Iris pigment epithelial cell (primary cell): ENCODE results near the gene ARHGEF16.
A peak's percentile ranks its signal among the peaks of the same experiment; 100 is the strongest.

Experiments used
- DNase-seq: peaks from one replicate; pipeline ENCODE4 v3.0.0-alpha.2; 2011; ENCODE audit warnings: low read depth

Gene ARHGEF16

DNA sequence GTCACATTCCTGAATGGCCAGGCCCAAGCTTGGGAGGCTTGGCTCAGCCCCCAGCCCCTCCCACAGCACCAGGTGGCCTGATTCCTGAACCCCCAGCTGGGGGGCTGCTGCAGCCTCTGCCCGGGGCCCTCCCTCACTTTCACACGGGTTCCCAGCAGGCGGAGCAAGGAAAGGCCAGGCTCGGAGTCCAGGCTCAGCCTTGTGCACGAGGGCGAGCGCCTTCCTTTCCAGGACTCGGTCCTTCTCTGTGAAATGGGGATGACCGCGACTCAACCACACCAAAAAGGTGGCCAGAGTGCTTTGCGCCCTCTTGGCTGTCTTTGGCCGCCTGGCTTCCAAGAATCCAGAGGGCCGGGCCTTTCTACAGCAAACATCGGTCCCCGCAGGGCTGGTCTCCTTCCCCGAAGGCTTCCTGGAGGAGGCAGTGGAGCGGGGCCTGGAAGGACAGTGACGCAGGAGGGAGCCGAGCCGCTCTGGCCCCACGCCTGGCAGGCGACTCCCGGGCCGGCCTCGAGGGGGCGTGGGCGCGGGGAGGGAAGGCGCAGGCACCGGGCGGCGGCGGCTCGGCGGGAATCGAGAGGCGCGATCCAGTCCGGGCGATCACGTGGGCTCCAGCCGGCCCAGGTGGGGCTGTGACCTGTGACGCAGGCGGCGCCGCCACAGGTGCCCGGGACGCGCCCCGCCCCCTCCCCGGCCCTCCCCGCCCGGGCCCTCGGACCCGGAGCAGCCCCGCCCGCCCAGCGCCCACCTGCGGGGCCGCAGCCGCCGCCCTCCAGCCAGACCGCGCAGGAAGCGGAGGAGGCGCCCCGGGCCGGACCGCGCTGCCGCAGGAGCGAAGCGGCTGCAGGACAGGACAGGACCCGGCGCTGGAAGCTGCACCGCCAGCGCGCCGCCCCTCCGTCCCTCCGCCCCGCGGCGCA lies at the start of gene ARHGEF16:
Gene ARHGEF16 (plus strand): TSS at position 775 of the 920 bp plus-strand sequence. CDS start 8,420 bp downstream, outside the sequence.
- peak; percentile 25 for DNase-seq

DNA sequence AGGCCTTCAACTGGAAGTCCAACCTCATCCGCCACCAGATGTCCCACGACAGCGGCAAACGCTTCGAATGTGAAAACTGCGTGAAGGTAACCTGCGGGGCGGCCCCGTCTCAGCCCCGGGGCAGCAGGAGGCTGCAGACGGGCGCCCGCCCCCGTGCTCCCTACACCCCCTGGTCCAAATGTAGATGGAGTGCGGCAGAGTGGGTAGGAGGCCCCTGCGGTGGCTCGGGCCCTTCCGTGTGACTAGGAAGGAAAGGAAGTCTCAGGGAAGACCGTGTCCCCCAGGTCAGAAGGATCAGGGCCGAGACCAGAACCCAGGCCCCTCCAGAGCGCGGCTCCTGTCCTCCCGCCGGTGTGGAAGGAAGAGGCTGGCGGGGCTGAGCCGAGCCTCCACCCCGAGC lies 49.7 kb upstream of the ARHGEF16 start:
- no peak for DNase-seq

DNA sequence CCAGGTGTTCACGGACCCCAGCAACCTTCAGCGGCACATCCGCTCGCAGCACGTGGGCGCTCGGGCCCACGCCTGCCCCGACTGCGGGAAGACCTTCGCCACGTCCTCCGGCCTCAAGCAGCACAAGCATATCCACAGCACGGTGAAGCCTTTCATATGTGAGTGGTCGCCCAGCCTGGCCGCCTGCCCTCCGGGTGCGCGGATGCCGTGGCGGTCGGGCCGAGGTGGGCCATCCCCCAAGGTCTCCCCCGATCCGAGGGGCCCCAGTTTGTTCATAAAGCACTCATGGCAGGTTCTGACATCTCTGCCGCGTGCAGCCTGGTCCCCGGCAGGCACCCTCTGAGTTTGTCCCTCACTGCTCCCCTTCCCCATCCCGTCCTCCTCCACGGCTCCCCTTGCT lies 49.0 kb upstream of the ARHGEF16 start:
- no peak for DNase-seq

DNA sequence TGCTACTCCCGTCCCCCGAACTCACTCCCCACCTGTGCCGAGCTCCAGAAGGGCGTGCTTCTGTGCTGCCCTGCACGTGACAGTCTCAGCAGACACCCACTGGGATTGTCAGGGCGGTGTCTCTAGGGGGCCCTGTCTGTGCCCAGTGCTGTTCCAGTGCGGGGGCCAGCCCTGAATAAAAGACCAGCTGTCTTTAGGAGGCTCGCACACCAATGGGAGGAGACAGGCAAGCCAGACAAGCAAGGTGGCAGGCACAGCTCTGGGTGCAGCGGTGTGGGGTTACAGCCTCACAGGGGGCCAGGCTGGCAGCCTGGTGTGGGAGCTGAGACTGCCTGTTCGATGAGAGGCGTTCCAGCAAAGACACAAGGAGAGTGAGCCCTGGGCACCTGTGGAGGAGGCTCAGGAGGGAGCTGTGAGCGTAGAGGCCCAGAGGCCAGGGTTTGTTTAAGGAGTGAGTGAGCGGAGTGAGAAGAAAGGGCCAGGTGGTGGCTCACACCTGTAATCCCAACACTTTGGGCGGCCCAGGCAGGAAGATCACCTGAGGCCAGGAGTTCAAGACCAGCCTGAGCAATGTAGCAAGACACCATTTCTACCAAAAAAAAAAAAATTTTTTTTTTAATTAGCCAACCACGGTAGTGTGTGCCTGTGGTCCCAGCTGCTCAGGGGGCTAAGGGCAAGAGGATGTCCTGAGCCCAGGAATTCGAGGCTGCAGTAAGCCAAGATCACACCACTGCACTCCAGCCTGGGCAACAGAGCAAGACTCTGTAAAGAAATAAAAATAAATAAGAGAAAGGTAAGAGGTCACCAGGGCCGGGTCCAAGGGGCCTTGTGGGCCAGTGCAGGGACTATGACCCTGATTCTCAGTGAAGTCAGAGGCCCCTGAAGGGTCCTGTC lies 48.2 kb upstream of the ARHGEF16 start:
- no peak for DNase-seq

DNA sequence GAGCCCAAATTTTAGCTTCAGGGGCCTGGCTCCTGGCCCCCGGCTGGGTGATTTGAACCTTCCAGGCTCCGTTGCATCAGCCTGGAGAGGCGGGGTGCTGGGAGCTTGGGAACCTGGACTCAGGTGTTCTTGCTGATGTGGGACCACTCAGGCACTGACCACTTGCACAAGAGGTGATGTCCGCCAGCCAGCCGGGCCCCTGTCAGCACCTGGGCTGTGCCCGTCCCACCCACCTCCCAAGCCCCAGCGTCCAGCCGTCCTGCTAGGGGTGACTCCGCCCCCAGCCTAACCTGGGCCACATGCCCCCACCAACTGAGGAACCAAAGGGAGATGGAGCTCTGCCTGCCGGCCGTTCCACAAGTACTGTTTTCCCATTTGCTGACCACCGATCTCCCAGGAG lies 47.4 kb upstream of the ARHGEF16 start:
- DNase-seq = no peak

DNA sequence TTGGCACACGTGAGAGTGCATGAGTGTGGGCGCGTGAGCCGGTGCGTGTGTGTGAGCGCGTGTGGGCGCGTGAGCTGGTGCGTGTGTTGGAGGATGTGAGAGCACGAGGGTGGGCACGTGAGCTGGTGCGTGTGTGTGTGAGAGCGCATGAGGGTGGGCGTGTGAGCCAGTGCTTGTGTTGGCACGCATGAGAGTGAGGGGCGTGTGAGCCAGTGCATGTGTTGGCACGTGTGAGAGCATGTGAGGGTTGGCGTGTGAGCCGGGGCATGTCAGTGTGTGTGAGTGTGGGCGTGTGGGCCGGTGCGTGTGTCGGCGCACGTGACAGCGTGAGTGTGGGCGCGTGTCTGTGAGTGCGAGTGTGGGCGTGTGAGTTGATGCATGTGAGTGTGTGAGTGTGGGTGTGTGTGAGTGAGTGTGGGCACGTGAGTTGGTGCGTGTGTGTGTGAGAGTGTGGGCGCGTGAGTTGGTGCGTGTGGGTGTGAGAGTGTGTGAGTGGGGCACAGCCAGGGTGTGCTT lies 45.7 kb upstream of the ARHGEF16 start:
- DNase-seq = no peak

DNA sequence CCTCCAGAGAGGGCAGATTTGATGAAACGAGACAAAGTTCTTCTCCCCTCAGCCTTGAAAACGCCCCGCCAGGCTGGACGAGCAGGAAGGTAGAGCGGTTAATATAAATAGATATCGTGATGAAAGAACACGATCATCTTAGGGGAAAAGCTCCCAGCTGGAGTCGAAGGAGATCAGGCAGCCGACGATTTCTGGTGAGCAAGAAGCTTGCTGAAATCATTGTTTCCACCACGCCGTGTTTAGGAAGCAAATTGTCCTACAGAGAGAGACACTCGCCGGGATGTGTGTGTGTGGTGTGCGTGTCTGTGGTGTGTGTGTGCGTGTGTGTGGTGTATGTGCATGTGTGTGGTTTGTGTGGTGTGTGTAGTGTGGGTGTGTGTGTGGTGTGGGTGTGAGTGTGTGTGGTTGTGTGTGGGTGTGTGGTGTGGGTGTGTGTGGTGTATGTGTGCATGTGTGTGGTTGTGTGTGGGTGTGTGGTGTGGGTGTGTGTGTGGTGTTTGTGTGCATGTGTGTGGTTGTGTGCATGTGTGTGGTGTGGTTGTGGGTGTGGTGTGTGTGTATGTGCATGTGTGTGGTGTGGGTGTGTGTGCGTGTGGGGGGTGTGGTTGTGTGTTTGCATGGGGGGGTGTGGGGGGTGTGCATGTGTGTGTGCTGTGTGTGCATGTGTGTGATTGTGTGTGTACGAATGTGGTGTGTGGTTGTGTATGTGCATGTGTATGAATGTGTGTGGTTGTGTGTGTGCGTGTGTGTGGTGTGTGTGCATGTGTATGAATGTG lies 44.9 kb upstream of the ARHGEF16 start:
- no peak for DNase-seq

DNA sequence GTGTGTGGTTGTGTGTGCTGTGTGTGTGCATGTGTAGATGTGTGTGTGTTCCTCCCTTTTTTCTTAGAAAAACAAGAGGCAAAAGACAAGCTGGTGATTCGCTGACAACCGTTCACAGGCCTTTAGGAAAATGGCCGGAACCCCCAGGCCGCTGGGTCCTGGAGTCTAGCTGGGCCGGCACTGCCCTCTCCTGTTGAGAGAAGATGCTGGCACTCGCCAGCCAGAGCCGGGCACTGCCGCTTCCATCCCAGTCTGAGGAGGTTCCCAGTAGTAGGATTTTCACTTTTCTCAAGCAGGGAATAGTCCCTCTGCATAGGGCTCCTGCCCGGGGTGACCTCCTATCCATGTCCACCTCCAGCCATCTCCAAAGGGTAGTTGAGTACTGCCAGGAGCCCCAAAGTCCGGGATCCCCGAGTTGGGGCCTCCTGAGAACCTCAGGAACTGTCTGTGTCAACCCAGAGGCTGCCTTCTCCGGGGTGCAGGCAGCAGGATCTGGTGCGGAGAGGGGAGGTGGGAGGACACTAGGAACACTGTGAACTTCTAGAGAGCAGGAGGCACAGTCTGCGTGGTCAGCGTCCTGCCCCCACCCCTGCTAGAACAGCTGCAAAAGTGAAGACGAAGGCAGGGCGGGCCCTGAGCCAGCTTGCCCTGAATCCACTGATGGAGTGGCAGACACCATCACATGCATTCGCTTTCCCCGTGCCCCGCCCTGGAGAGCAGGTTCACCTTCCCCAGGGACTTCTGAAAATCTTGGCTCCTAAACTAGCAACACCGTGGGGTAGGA lies 44.1 kb upstream of the ARHGEF16 start:
- DNase-seq = peak; percentile 55

DNA sequence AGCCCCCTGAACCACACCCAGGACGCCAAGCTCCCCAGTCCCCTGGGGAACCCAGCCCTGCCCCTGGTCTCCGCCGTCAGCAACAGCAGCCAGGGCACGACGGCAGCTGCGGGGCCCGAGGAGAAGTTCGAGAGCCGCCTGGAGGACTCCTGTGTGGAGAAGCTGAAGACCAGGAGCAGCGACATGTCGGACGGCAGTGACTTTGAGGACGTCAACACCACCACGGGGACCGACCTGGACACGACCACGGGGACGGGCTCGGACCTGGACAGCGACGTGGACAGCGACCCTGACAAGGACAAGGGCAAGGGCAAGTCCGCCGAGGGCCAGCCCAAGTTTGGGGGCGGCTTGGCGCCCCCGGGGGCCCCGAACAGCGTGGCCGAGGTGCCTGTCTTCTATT lies 42.7 kb upstream of the ARHGEF16 start:
- DNase-seq = no peak

DNA sequence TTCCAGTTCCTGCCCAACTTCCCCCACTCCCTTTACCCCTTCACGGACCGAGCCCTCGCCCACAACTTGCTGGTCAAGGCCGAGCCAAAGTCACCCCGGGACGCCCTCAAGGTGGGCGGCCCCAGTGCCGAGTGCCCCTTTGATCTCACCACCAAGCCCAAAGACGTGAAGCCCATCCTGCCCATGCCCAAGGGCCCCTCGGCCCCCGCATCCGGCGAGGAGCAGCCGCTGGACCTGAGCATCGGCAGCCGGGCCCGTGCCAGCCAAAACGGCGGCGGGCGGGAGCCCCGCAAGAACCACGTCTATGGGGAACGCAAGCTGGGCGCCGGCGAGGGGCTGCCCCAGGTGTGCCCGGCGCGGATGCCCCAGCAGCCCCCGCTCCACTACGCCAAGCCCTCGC lies 42.1 kb upstream of the ARHGEF16 start:
- no peak for DNase-seq

DNA sequence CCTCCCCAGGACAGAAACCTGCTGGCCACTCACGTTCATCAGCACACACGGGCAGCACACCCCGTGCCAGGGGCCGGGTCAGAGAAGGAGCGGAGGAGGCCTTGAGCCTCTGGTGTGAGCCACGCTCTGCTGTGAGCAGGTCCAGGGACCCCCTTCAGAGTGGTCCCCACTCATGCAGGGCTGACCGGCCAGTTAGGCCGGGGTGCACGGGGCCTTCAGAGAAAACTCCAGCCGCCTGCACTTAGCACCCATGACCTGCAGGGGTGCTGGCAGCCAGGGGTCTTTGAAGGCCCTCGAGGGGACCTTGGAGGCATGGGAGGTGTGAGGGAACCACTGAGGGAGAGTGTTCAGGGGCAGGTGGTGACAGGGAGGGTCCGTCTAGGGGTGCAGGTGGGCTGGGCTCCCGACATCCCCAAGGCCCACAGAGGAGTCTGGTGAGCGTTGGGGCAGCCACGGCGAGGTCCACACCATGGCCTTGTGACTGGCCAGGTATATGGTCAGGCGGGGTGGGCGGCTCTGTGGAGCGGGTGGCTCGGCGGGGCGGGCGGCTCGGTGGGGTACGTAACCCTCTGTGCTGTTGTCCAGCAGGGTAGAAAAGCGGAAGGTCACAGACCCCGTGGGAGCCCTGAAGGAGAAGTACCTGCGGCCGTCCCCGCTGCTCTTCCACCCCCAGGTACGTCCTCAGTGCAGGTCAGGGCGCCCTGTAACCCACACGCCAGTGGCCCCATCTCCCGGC lies 40.3 kb upstream of the ARHGEF16 start:
- no peak for DNase-seq

DNA sequence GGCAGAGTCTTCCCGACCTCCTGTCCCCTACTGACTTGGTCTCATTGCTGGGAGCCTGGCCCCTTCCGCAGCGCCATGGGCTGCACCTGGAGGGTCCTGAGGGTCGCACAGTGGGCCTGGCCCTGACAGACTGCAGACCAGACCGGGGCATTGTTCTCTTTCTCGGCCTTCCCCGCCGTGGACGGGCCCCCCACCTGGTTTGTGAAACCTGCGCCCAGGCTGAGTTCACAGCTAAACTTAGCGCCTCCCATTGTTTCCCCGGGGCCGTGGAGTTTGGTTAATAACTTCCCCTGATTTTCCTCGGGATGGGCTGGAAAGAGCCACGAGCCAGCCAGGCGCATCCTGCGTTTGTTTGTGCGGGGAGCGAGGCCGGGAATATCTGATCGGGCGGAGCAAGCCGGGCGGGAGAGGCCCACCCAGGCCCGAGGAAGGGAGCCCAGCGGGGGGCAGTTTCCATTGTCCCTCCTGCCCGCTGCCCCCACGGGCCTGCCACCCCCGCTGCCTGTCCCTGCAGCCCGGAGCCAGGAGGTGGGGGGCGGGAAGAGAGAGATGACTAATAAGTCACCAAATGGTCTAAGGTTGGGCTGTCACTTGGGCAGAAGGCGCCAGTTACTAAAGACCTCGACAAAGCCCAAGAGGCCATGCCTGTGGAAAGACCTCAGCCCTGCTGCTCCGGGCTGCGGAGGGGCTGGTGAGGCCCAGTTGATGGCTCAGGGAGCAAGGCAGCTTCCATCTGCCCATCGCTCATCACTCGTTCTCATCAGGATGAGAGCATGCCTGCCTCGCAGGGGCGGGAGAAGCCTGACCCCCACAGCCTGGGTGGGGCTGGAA lies 39.0 kb upstream of the ARHGEF16 start:
- DNase-seq = no peak

DNA sequence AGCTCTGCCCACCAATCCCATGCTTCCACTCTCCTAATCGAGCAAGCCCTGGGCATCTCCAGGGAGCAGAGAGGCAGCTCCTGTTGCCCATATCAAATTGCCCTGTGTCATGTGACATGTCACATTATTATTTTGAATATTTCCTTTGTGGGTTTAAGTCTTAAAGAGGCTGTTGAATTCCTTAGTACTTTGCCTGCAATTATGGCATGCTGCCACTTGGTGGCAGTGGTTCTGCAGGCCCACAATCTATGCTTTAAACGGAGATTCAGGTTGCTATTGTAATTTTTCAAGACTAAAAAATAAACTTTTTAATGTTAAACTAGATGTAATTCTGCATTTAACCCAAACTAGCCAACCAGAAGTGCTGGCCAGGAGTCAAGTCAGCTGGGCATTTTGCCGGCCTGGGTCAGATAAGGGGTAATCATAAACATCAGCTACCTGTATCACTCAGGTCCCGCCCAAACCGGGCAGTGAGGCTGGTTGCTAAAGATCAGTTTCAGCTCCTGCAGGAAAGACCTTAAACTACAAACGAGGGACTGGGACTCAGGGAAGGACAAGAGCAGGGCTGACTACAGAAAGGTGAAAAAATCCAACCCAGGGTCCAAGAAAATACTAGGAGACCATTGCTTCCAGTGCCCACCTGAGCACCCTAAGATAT lies 37.3 kb upstream of the ARHGEF16 start:
- DNase-seq = no peak

DNA sequence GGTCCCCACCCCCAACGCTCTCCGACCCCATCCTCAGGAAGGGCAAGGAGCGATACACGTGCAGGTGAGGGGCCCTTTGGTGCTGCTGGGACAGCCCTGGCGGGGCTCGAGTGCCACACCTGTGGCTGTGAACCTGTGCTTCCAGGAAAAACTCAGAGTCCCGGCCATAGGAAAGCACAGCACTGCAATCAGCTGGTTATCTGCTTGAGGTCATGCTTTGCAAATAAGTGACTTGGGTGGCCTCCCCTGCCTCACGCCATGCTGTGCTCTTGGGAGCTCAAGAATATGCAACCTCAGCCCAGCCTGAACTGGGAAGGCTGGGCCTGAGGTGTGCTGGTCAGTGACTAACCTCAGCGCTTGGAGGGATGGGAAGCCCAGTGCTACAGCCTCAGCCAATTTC lies 36.5 kb upstream of the ARHGEF16 start:
- no peak for DNase-seq

DNA sequence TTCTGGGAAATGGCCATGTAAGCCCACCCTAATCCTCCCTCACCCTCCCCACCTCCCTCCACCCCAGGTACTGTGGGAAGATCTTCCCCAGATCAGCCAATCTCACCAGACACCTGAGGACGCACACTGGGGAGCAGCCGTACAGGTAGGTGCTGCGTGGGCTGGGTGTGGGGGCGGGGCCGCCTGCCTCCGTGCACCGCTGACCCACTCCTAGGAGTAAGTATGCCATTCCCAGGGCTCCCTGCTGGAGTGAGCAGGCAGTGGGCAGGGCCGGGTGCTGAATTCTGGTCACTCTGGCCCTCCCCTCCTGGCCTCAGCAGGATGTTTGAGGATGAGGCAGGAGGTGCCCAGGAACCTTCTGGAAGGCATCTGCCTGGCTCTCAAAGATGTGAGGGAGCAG lies 35.9 kb upstream of the ARHGEF16 start:
- no peak for DNase-seq

DNA sequence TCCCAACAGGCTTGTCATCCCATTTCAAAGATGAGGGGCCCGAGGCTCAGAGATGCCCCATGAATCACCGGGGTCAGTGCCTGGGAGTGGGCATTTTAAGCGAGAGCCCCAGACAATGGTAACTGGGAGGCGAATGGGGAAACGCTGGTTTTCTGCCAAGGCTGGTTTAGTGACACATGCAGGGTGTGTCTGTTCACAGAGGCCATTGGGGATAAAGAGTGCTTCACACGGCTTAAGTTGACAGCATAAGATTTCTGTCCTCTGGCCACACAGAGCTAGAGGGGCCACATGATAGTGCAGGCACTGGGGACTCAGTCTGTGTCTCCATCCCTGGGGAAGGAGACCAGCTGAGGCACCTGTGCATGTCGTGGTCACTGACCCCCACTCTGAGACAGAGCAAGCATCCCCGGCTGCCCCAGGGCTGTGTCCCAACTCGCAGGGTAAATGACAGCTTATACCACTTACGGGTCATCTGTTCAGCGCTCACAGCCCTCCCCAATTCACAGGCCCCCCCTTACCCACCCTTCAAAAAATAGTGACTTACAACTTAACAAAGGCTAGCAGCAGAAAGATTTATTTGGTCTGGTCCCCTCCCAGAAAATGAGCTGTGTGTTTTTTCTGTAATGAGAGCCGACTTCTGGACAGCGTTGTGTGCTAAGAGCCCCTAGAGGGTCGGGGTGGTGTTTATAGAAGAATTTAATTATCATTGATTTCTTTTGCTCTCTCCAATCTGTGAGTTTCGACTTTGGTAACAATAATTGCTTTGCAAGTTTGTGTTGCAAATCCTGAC lies 34.9 kb upstream of the ARHGEF16 start:
- no peak for DNase-seq

DNA sequence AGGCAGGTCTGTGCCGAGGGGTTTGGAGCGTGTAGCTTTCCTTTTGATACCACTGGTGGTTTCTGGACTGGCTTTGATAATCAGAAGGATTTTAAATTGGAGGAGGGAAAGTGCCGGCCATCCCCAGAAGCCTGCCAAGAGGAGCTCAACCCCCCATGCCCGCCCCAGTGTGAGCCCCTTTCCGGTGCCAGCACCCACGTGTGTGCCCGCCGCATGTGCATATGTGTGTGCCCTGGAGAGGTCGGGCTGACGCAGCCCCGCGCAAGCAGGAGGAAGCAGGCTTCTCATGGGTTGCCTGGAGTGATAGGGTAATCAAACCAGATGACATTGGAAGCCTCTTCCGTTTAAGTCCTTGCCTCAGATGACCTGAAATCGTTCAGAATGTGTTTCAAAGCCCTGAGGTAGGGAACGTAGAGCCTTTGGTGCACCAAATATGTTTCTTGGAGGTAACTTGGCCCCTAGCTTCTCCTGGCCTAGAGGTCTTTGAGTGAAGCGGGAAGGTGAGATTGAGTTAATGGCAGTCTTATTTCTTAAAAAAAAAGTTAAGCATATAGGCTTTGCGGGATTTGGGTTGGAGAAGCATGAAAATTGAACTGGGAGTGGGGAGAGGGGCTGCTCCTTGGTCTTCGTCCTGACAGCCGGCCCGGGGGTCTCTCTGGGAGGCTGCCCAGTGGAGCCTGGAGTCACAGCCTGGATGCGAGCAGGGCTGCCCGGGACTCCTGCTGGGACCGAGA lies 34.1 kb upstream of the ARHGEF16 start:
- no peak for DNase-seq
